ENCODE measurements around the gene BNIP1.
A peak's percentile ranks its signal among the peaks of the same experiment; 100 is the strongest.

Gene BNIP1

DNA sequence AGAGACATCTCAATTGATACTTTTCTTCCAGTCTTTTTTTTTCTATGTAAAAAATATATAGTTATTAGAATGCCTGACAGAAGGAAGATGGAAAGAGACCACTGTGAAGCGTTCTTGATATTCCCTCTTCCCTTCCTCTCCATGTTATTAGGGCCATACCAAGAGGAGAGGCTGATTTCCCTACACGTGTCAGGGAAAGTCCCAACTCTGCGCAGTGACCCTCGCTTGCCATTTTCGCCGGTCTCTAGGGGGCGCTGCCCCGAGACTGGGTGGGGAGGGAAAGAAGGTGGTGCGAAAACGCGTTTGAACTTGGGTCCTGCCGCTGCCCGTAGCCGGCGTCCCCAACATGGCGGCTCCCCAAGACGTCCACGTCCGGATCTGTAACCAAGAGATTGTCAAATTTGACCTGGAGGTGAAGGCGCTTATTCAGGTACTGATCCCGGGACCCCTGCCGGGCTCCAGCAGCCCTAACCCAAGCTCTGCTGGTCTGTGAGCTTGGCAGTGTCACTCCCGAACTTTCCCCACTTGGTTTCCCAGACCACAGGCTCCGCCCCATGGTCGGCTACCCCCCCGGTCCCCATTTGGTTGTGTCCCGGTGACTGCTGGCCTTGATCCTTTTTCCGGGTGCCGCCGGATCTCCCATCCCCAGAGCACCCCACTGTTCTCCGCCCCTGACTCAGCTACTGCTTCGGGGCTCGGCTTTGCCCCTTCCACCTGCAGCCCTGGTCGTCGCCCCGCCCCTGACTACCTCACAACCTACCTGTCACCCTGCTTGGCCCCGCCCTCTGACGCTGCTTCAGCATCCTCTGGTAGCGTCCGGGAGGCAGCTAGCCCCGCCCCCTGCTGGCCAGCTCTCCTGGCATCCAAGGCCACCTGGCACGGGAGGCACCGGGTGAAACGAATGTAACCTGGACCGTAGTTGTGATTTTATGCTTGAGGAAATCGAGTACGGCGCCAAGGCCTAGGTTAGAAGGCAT lies at the start of gene BNIP1 (continued):
- TF ChIP-seq, protein P1, sequence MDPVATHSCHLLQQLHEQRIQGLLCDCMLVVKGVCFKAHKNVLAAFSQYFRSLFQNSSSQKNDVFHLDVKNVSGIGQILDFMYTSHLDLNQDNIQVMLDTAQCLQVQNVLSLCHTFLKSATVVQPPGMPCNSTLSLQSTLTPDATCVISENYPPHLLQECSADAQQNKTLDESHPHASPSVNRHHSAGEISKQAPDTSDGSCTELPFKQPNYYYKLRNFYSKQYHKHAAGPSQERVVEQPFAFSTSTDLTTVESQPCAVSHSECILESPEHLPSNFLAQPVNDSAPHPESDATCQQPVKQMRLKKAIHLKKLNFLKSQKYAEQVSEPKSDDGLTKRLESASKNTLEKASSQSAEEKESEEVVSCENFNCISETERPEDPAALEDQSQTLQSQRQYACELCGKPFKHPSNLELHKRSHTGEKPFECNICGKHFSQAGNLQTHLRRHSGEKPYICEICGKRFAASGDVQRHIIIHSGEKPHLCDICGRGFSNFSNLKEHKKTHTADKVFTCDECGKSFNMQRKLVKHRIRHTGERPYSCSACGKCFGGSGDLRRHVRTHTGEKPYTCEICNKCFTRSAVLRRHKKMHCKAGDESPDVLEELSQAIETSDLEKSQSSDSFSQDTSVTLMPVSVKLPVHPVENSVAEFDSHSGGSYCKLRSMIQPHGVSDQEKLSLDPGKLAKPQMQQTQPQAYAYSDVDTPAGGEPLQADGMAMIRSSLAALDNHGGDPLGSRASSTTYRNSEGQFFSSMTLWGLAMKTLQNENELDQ (tag by site-specific recombination; IDR thresholded peaks at IDR 0.05; ENCODE audit: low read depth), result no peak
- TF ChIP-seq ZNF146 (tag by site-specific recombination; IDR thresholded peaks at IDR 0.05) (no peak), EGR2 (tag by site-specific recombination; IDR thresholded peaks at IDR 0.05; ENCODE audit: low read depth) (no peak), GLI2 (tag by site-specific recombination; IDR thresholded peaks at IDR 0.05; ENCODE audit: borderline replicate concordance, low read depth) (no peak), GLI4 (tag by site-specific recombination; IDR thresholded peaks at IDR 0.05) (no peak), ZNF707 (tag by site-specific recombination; IDR thresholded peaks at IDR 0.05) (no peak), ZNF747 (tag by site-specific recombination; IDR thresholded peaks at IDR 0.05) (no peak), YY1 (tag by site-specific recombination; IDR thresholded peaks at IDR 0.05) (peak; percentile 97), ZNF548 (tag by site-specific recombination; IDR thresholded peaks at IDR 0.05) (no peak), ZNF19 (tag by site-specific recombination; IDR thresholded peaks at IDR 0.05; ENCODE audit: low read depth) (no peak), ZNF211 (tag by site-specific recombination; IDR thresholded peaks at IDR 0.05; ENCODE audit: low read depth) (no peak), BCL11A (tag by site-specific recombination; IDR thresholded peaks at IDR 0.05; ENCODE audit: low read depth) (no peak), ZNF155 (tag by site-specific recombination; IDR thresholded peaks at IDR 0.05) (no peak)

DNA sequence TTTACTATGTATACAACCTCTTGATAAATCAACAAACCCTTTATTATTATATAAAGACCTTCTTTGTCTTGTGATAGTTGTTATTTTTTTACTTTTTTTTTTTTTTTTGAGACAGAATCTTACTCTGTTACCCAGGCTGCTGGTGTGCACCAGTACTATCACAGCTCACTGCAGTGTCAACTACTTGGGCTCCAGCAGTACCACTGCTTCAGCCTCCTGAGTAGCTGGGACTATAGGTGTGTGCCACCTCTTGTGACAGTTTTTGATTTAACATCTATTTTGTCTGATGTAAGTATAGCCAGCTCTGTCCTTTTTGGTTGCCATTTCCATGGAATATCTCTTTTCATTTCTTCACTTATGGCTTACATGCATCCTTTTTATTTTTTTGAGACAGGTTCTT lies 45.5 kb upstream of the BNIP1 start:
- no peak overlapping the region for H3K4me3 ChIP-seq (ENCODE audit: low read depth, low read length)
- no peaks in the 10 kb centered on the region; the same call in 1 of the 2 replicates for H3K9me3 ChIP-seq (ENCODE audit: control insufficient read depth, insufficient read depth, low read depth, low read length)
- no peak overlapping the region for H3K27ac ChIP-seq (ENCODE audit: extremely low read depth, low read depth, low read length)
- ChIA-PET POLR2A (no interaction called here), CTCF (interaction anchor here (0.7 kb wide), 1 partner anchor 91 kb away, joined by 3 read pairs; no protein-coding TSS in a partner anchor)
- peaks cover 7% of the 10 kb centered on the region for H3K4me1 ChIP-seq (ENCODE audit: control insufficient read depth, insufficient read depth, low read length)
- H3K36me3 ChIP-seq (ENCODE audit: control insufficient read depth in 2 of 2, insufficient read depth in 1 of 2, low read length in 2 of 2), result no peaks in the 10 kb centered on the region
- TF ChIP-seq HOXC10 (CRISPR knock-in tag; IDR thresholded peaks at IDR 0.05) (no peak), ZNF747 (tag by site-specific recombination; IDR thresholded peaks at IDR 0.05) (no peak), ZNF423 (tag by site-specific recombination; IDR thresholded peaks at IDR 0.05) (no peak), ZNF223 (tag by site-specific recombination; IDR thresholded peaks at IDR 0.05) (no peak), ZFHX2 (tag by site-specific recombination; conservative IDR thresholded peaks at IDR 0.05) (no peak), ZNF24 (tag by site-specific recombination; IDR thresholded peaks at IDR 0.05) (no peak), ZNF837 (tag by site-specific recombination; IDR thresholded peaks at IDR 0.05) (no peak), ZNF48 (tag by site-specific recombination; IDR thresholded peaks at IDR 0.05) (no peak), ZNF501 (tag by site-specific recombination; IDR thresholded peaks at IDR 0.05) (no peak)
- TF ChIP-seq, protein P2, sequence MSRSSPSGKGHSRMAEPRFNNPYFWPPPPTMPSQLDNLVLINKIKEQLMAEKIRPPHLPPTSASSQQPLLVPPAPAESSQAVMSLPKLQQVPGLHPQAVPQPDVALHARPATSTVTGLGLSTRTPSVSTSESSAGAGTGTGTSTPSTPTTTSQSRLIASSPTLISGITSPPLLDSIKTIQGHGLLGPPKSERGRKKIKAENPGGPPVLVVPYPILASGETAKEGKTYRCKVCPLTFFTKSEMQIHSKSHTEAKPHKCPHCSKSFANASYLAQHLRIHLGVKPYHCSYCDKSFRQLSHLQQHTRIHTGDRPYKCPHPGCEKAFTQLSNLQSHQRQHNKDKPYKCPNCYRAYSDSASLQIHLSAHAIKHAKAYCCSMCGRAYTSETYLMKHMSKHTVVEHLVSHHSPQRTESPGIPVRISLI (tag by site-specific recombination; IDR thresholded peaks at IDR 0.05), result no peak
- TF ChIP-seq, protein P3, sequence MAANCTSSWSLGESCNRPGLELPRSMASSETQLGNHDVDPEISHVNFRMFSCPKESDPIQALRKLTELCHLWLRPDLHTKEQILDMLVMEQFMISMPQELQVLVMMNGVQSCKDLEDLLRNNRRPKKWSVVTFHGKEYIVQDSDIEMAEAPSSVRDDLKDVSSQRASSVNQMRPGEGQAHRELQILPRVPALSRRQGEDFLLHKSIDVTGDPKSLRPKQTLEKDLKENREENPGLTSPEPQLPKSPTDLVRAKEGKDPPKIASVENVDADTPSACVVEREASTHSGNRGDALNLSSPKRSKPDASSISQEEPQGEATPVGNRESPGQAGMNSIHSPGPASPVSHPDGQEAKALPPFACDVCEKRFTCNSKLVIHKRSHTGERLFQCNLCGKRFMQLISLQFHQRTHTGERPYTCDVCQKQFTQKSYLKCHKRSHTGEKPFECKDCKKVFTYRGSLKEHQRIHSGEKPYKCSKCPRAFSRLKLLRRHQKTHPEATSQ (tag by site-specific recombination; IDR thresholded peaks at IDR 0.05), result no peak
- TF ChIP-seq, protein P4, sequence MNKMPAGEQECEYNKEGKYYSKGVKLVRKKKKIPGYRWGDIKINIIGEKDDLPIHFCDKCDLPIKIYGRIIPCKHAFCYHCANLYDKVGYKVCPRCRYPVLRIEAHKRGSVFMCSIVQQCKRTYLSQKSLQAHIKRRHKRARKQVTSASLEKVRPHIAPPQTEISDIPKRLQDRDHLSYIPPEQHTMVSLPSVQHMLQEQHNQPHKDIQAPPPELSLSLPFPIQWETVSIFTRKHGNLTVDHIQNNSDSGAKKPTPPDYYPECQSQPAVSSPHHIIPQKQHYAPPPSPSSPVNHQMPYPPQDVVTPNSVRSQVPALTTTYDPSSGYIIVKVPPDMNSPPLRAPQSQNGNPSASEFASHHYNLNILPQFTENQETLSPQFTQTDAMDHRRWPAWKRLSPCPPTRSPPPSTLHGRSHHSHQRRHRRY (tag by site-specific recombination; IDR thresholded peaks at IDR 0.05), result no peak
- TF ChIP-seq, protein P5, sequence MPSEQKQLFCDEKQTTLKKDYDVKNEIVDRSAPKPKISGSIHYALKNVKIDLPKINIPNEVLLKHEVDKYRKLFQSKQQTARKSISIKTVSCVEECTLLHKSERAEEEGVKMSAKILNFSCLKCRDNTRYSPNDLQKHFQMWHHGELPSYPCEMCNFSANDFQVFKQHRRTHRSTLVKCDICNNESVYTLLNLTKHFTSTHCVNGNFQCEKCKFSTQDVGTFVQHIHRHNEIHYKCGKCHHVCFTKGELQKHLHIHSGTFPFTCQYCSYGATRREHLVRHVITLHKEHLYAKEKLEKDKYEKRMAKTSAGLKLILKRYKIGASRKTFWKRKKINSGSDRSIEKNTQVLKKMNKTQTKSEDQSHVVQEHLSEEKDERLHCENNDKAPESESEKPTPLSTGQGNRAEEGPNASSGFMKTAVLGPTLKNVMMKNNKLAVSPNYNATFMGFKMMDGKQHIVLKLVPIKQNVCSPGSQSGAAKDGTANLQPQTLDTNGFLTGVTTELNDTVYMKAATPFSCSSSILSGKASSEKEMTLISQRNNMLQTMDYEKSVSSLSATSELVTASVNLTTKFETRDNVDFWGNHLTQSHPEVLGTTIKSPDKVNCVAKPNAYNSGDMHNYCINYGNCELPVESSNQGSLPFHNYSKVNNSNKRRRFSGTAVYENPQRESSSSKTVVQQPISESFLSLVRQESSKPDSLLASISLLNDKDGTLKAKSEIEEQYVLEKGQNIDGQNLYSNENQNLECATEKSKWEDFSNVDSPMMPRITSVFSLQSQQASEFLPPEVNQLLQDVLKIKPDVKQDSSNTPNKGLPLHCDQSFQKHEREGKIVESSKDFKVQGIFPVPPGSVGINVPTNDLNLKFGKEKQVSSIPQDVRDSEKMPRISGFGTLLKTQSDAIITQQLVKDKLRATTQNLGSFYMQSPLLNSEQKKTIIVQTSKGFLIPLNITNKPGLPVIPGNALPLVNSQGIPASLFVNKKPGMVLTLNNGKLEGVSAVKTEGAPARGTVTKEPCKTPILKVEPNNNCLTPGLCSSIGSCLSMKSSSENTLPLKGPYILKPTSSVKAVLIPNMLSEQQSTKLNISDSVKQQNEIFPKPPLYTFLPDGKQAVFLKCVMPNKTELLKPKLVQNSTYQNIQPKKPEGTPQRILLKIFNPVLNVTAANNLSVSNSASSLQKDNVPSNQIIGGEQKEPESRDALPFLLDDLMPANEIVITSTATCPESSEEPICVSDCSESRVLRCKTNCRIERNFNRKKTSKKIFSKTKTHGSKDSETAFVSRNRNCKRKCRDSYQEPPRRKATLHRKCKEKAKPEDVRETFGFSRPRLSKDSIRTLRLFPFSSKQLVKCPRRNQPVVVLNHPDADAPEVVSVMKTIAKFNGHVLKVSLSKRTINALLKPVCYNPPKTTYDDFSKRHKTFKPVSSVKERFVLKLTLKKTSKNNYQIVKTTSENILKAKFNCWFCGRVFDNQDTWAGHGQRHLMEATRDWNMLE (tag by site-specific recombination; conservative IDR thresholded peaks at IDR 0.05; ENCODE audit: low read depth), result no peak

Measured in HEK293 (cell line).